ENCODE results near the gene KDM5B. TPM values are rescaled to one million over a fixed set of nuclear protein-coding genes. Genes with fewer than 3 reads are reported as not detected.

The KDM5B gene
- total RNA-seq (2012; rRNA removed): 47.8 and 58.1 TPM in 2 replicates

GRCh38 chr1:202807926-202808757, at the start of gene KDM5B:
TSS of gene KDM5B (minus strand) at chr1:202808421. CDS start at chr1:202808305, 116 bp downstream.
- H3K4me1 ChIP-seq (ENCODE audit: control insufficient read depth, insufficient read depth, low read length): peaks cover 36% of the 10 kb centered on the region

GRCh38 chr1:202857136-202857610, 49.0 kb upstream of the KDM5B start:
- Histone ChIP-seq H3K9ac (ENCODE audit: low read depth, low read length) (no peak overlapping the region), H3K4me3 (ENCODE audit: low read length) (no peak overlapping the region), H3K9me3 (replicated peaks; ENCODE audit: low read length) (no peaks in the 10 kb centered on the region), H3K36me3 (ENCODE audit: insufficient read depth, low read length) (no peaks in the 10 kb centered on the region), H3K4me2 (ENCODE audit: low read length) (no peak overlapping the region), H3K27me3 (ENCODE audit: control insufficient read depth, insufficient read depth, low read length) (no peaks in the 10 kb centered on the region), H3K4me1 (ENCODE audit: control insufficient read depth, insufficient read depth, low read length) (peaks cover 4% of the 10 kb centered on the region)

More at GRCh38 chr1:202807926-202808757, at the start of gene KDM5B:
- Histone ChIP-seq H3K9me3 (replicated peaks; ENCODE audit: low read length) (no peaks in the 10 kb centered on the region), H3K9ac (ENCODE audit: low read depth, low read length) (peak within 1 kb of the TSS; percentile 88), H3K4me2 (ENCODE audit: low read length) (peak within 1 kb of the TSS; percentile 82), H3K36me3 (ENCODE audit: insufficient read depth, low read length) (no peaks in the 10 kb centered on the region), H3K4me3 (ENCODE audit: low read length) (peak within 1 kb of the TSS; percentile 98), H3K27me3 (ENCODE audit: control insufficient read depth, insufficient read depth, low read length) (peaks cover 10% of the 10 kb centered on the region)

GRCh38 chr1:202856014-202856413, 47.8 kb upstream of the KDM5B start:
- Histone ChIP-seq H3K27me3 (ENCODE audit: control insufficient read depth, insufficient read depth, low read length) (no peaks in the 10 kb centered on the region), H3K9me3 (replicated peaks; ENCODE audit: low read length) (no peaks in the 10 kb centered on the region), H3K4me1 (ENCODE audit: control insufficient read depth, insufficient read depth, low read length) (peaks cover 4% of the 10 kb centered on the region), H3K4me3 (ENCODE audit: low read length) (no peak overlapping the region), H3K9ac (ENCODE audit: low read depth, low read length) (no peak overlapping the region), H3K4me2 (ENCODE audit: low read length) (no peak overlapping the region), H3K36me3 (ENCODE audit: insufficient read depth, low read length) (no peaks in the 10 kb centered on the region)

- no peaks in the 10 kb centered on the region for H3K4me1 ChIP-seq (ENCODE audit: control insufficient read depth, insufficient read depth, low read length)
- no peaks in the 10 kb centered on the region for H3K9me3 ChIP-seq (replicated peaks; ENCODE audit: low read length)
- no peak overlapping the region for H3K4me2 ChIP-seq (ENCODE audit: low read length)
- no peaks in the 10 kb centered on the region for H3K36me3 ChIP-seq (ENCODE audit: insufficient read depth, low read length)
- H3K4me3 ChIP-seq (ENCODE audit: low read length): no peak overlapping the region
- H3K9ac ChIP-seq (ENCODE audit: low read depth, low read length): no peak overlapping the region
- H3K27me3 ChIP-seq (ENCODE audit: control insufficient read depth, insufficient read depth, low read length): no peaks in the 10 kb centered on the region
Measured at GRCh38 chr1:202854787-202855186, 46.6 kb upstream of the KDM5B start.

- no peaks in the 10 kb centered on the region for H3K4me1 ChIP-seq (ENCODE audit: control insufficient read depth, insufficient read depth, low read length)
- no peak overlapping the region for H3K4me3 ChIP-seq (ENCODE audit: low read length)
- no peak overlapping the region for H3K9ac ChIP-seq (ENCODE audit: low read depth, low read length)
- H3K36me3 ChIP-seq (ENCODE audit: insufficient read depth, low read length): no peaks in the 10 kb centered on the region
- no peaks in the 10 kb centered on the region for H3K27me3 ChIP-seq (ENCODE audit: control insufficient read depth, insufficient read depth, low read length)
- no peaks in the 10 kb centered on the region for H3K9me3 ChIP-seq (replicated peaks; ENCODE audit: low read length)
- no peak overlapping the region for H3K4me2 ChIP-seq (ENCODE audit: low read length)
Measured at GRCh38 chr1:202852163-202852904, 44.1 kb upstream of the KDM5B start.

- Histone ChIP-seq H3K36me3 (ENCODE audit: insufficient read depth, low read length) (no peaks in the 10 kb centered on the region), H3K4me1 (ENCODE audit: control insufficient read depth, insufficient read depth, low read length) (no peaks in the 10 kb centered on the region), H3K9ac (ENCODE audit: low read depth, low read length) (no peak overlapping the region), H3K27me3 (ENCODE audit: control insufficient read depth, insufficient read depth, low read length) (peaks cover 3% of the 10 kb centered on the region), H3K4me3 (ENCODE audit: low read length) (no peak overlapping the region), H3K9me3 (replicated peaks; ENCODE audit: low read length) (no peaks in the 10 kb centered on the region), H3K4me2 (ENCODE audit: low read length) (no peak overlapping the region)
Measured at GRCh38 chr1:202850593-202851362, 42.6 kb upstream of the KDM5B start.

- H3K9me3 ChIP-seq (replicated peaks; ENCODE audit: low read length): no peaks in the 10 kb centered on the region
- no peak overlapping the region for H3K4me3 ChIP-seq (ENCODE audit: low read length)
- H3K4me1 ChIP-seq (ENCODE audit: control insufficient read depth, insufficient read depth, low read length): peaks cover 2% of the 10 kb centered on the region
- peaks cover 8% of the 10 kb centered on the region for H3K27me3 ChIP-seq (ENCODE audit: control insufficient read depth, insufficient read depth, low read length)
- H3K9ac ChIP-seq (ENCODE audit: low read depth, low read length): no peak overlapping the region
- H3K36me3 ChIP-seq (ENCODE audit: insufficient read depth, low read length): no peaks in the 10 kb centered on the region
- H3K4me2 ChIP-seq (ENCODE audit: low read length): no peak overlapping the region
Measured at GRCh38 chr1:202848191-202848542, 39.9 kb upstream of the KDM5B start.

GRCh38 chr1:202844935-202845334, 36.7 kb upstream of the KDM5B start:
- Histone ChIP-seq H3K36me3 (ENCODE audit: insufficient read depth, low read length) (no peaks in the 10 kb centered on the region), H3K9ac (ENCODE audit: low read depth, low read length) (no peak overlapping the region), H3K9me3 (replicated peaks; ENCODE audit: low read length) (no peaks in the 10 kb centered on the region), H3K4me2 (ENCODE audit: low read length) (no peak overlapping the region), H3K4me3 (ENCODE audit: low read length) (no peak overlapping the region), H3K4me1 (ENCODE audit: control insufficient read depth, insufficient read depth, low read length) (peaks cover 2% of the 10 kb centered on the region), H3K27me3 (ENCODE audit: control insufficient read depth, insufficient read depth, low read length) (peaks cover 14% of the 10 kb centered on the region)

- peaks cover 14% of the 10 kb centered on the region for H3K27me3 ChIP-seq (ENCODE audit: control insufficient read depth, insufficient read depth, low read length)
- peaks cover 2% of the 10 kb centered on the region for H3K4me1 ChIP-seq (ENCODE audit: control insufficient read depth, insufficient read depth, low read length)
- no peak overlapping the region for H3K9ac ChIP-seq (ENCODE audit: low read depth, low read length)
- H3K4me3 ChIP-seq (ENCODE audit: low read length): no peak overlapping the region
- H3K9me3 ChIP-seq (replicated peaks; ENCODE audit: low read length): no peaks in the 10 kb centered on the region
- H3K4me2 ChIP-seq (ENCODE audit: low read length): no peak overlapping the region
- H3K36me3 ChIP-seq (ENCODE audit: insufficient read depth, low read length): no peaks in the 10 kb centered on the region
Measured at GRCh38 chr1:202844259-202844658, 36.0 kb upstream of the KDM5B start.

GRCh38 chr1:202843081-202843480, 34.9 kb upstream of the KDM5B start:
- H3K4me2 ChIP-seq (ENCODE audit: low read length): no peak overlapping the region
- no peak overlapping the region for H3K9ac ChIP-seq (ENCODE audit: low read depth, low read length)
- H3K27me3 ChIP-seq (ENCODE audit: control insufficient read depth, insufficient read depth, low read length): peaks cover 17% of the 10 kb centered on the region
- H3K36me3 ChIP-seq (ENCODE audit: insufficient read depth, low read length): no peaks in the 10 kb centered on the region
- no peak overlapping the region for H3K4me3 ChIP-seq (ENCODE audit: low read length)
- peaks cover 2% of the 10 kb centered on the region for H3K4me1 ChIP-seq (ENCODE audit: control insufficient read depth, insufficient read depth, low read length)
- no peaks in the 10 kb centered on the region for H3K9me3 ChIP-seq (replicated peaks; ENCODE audit: low read length)

- no peaks in the 10 kb centered on the region for H3K4me1 ChIP-seq (ENCODE audit: control insufficient read depth, insufficient read depth, low read length)
- no peak overlapping the region for H3K9ac ChIP-seq (ENCODE audit: low read depth, low read length)
- no peaks in the 10 kb centered on the region for H3K9me3 ChIP-seq (replicated peaks; ENCODE audit: low read length)
- H3K4me3 ChIP-seq (ENCODE audit: low read length): no peak overlapping the region
- H3K27me3 ChIP-seq (ENCODE audit: control insufficient read depth, insufficient read depth, low read length): peaks cover 44% of the 10 kb centered on the region
- H3K4me2 ChIP-seq (ENCODE audit: low read length): no peak overlapping the region
- no peaks in the 10 kb centered on the region for H3K36me3 ChIP-seq (ENCODE audit: insufficient read depth, low read length)
Measured at GRCh38 chr1:202837746-202838262, 29.6 kb upstream of the KDM5B start.
